Trophoblast cell (in vitro differentiated cells and primary cell): ENCODE measurements around the gene LEMD3.

Source experiments
- DNase-seq, 2 donors: peaks; one replicate each; pipeline ENCODE4 v3.0.0-alpha.2; 2016
- H2AFZ ChIP-seq: 2 replicates; pipeline ENCODE4 v1.6.1; 2013; ENCODE audit warnings: low read length, moderate library complexity, mild to moderate bottlenecking; ENCODE audit not compliant: insufficient read depth, poor library complexity
- H2AK5ac ChIP-seq: 2 replicates; pipeline ENCODE4 v1.6.1; 2013; ENCODE audit warnings: mild to moderate bottlenecking, low read length
- H2BK120ac ChIP-seq: 2 replicates; pipeline ENCODE4 v1.6.1; 2013; ENCODE audit warnings: low read length, mild to moderate bottlenecking, moderate library complexity; ENCODE audit not compliant: insufficient read depth, poor library complexity
- H2BK12ac ChIP-seq: 2 replicates; pipeline ENCODE4 v1.6.1; 2013; ENCODE audit warnings: mild to moderate bottlenecking, low read length, moderate library complexity
- H2BK5ac ChIP-seq: 2 replicates; pipeline ENCODE4 v1.6.1; 2013; ENCODE audit warnings: low read length, low read depth, moderate library complexity, mild to moderate bottlenecking; ENCODE audit not compliant: poor library complexity
- H3K14ac ChIP-seq: 2 replicates; pipeline ENCODE4 v1.6.1; 2013; ENCODE audit warnings: mild to moderate bottlenecking, low read length
- H3K18ac ChIP-seq: 2 replicates; pipeline ENCODE4 v1.6.1; 2013; ENCODE audit warnings: mild to moderate bottlenecking, low read length
- H3K23ac ChIP-seq: 2 replicates; pipeline ENCODE4 v1.6.1; 2013; ENCODE audit warnings: low read length
- H3K27ac ChIP-seq: 2 replicates; pipeline ENCODE4 v1.5.1; 2013; ENCODE audit warnings: low read depth, mild to moderate bottlenecking, inconsistent platforms, low read length, moderate library complexity
- H3K27me3 ChIP-seq: 2 replicates; pipeline ENCODE4 v1.6.1; 2013; ENCODE audit warnings: inconsistent platforms, mild to moderate bottlenecking, low read length, moderate library complexity; ENCODE audit not compliant: insufficient read depth
- H3K36me3 ChIP-seq, 2 experiments: 1 replicate in 1 of 2; 2 replicates in 1 of 2; pipeline ENCODE4 v1.6.1; 2013; ENCODE audit warnings: low read length in 2 of 2, mild to moderate bottlenecking in 2 of 2, moderate library complexity in 1 of 2; ENCODE audit not compliant: insufficient read depth in 2 of 2, control insufficient read depth in 1 of 2
- H3K4ac ChIP-seq: 2 replicates; pipeline ENCODE4 v1.6.1; 2013; ENCODE audit warnings: low read depth, mild to moderate bottlenecking, low read length, moderate library complexity
- H3K4me1 ChIP-seq, 2 experiments: 1 replicate in 1 of 2; 2 replicates in 1 of 2; pipeline ENCODE4 v1.6.1; 2013; ENCODE audit warnings: low read length in 2 of 2, mild to moderate bottlenecking in 2 of 2, moderate library complexity in 1 of 2; ENCODE audit not compliant: insufficient read depth in 2 of 2, control insufficient read depth in 1 of 2
- H3K4me2 ChIP-seq: 2 replicates; pipeline ENCODE4 v1.6.1; 2013; ENCODE audit warnings: inconsistent platforms, mild to moderate bottlenecking, low read length, moderate library complexity
- H3K4me3 ChIP-seq: 2 replicates; pipeline ENCODE4 v1.5.1; 2013; ENCODE audit warnings: mild to moderate bottlenecking, low read depth, low read length, inconsistent platforms
- H3K79me1 ChIP-seq: one replicate; pipeline ENCODE4 v1.6.1; 2013; ENCODE audit warnings: low read length
- H3K79me2 ChIP-seq: 2 replicates; pipeline ENCODE4 v1.6.1; 2013; ENCODE audit warnings: low read length, mild to moderate bottlenecking; ENCODE audit not compliant: control insufficient read depth, insufficient read depth, poor library complexity
- H3K9ac ChIP-seq: 2 replicates; pipeline ENCODE4 v1.6.1; 2013; ENCODE audit warnings: mild to moderate bottlenecking, low read length
- H3K9me3 ChIP-seq: 2 replicates; pipeline ENCODE4 v1.6.1; 2013; ENCODE audit warnings: low read depth, mild to moderate bottlenecking, control low read depth, inconsistent platforms, low read length; ENCODE audit not compliant: insufficient read depth
- H4K12ac ChIP-seq: 2 replicates; pipeline ENCODE4 v1.6.1; 2013; ENCODE audit warnings: low read depth, mild to moderate bottlenecking, low read length, moderate library complexity
- H4K8ac ChIP-seq: 2 replicates; pipeline ENCODE4 v1.6.1; 2013; ENCODE audit warnings: low read depth, mild to moderate bottlenecking, low read length, moderate library complexity
- H4K91ac ChIP-seq: one replicate; pipeline ENCODE4 v1.6.1; 2013; ENCODE audit warnings: low read depth, mild to moderate bottlenecking, low read length, moderate library complexity
- WGBS: extraction: QIAGEN DNeasy Blood & Tissue Kit; methylation state at CpG from one replicate; pipeline ENCODE4 v1.1.7; 2013; ENCODE audit warnings: missing lambda C conversion rate; ENCODE audit not compliant: insufficient read length, insufficient coverage; ENCODE audit errors: extremely low coverage; 5-methylcytosine and 5-hydroxymethylcytosine counted together

LEMD3 gene

GRCh38 chr12:65208125-65208524 is 38.7 kb downstream of the LEMD3 start:
- no peak overlapping the region for H3K4ac ChIP-seq
- no peak overlapping the region for H3K23ac ChIP-seq
- no peak overlapping the region for H2BK12ac ChIP-seq
- H3K27ac ChIP-seq, result no peak overlapping the region
- no peak overlapping the region for H2AFZ ChIP-seq
- no peak overlapping the region for H4K8ac ChIP-seq
- no peaks in the 10 kb centered on the region for H3K79me1 ChIP-seq
- H2AK5ac ChIP-seq, result no peak overlapping the region
- no peaks in the 10 kb centered on the region for H3K4me1 ChIP-seq
- H3K9me3 ChIP-seq, result no peaks in the 10 kb centered on the region
- no peaks in the 10 kb centered on the region for H3K27me3 ChIP-seq
- H4K91ac ChIP-seq, result no peak overlapping the region
- H2BK5ac ChIP-seq, result no peak overlapping the region
- no peak overlapping the region for H3K9ac ChIP-seq
- H2BK120ac ChIP-seq, result no peak overlapping the region
- no peak for DNase-seq
- peaks cover 0 to 3% of the 10 kb centered on the region in 2 experiments for H3K36me3 ChIP-seq
- H3K14ac ChIP-seq, result no peak overlapping the region
- no peaks in the 10 kb centered on the region for H3K79me2 ChIP-seq
- no CpG with 5 or more reads among the region's 2 CpGs for WGBS
- no peak overlapping the region for H3K4me2 ChIP-seq
- no peak overlapping the region for H4K12ac ChIP-seq
- H3K4me3 ChIP-seq, result no peak overlapping the region
- no peak overlapping the region for H3K18ac ChIP-seq

DNA sequence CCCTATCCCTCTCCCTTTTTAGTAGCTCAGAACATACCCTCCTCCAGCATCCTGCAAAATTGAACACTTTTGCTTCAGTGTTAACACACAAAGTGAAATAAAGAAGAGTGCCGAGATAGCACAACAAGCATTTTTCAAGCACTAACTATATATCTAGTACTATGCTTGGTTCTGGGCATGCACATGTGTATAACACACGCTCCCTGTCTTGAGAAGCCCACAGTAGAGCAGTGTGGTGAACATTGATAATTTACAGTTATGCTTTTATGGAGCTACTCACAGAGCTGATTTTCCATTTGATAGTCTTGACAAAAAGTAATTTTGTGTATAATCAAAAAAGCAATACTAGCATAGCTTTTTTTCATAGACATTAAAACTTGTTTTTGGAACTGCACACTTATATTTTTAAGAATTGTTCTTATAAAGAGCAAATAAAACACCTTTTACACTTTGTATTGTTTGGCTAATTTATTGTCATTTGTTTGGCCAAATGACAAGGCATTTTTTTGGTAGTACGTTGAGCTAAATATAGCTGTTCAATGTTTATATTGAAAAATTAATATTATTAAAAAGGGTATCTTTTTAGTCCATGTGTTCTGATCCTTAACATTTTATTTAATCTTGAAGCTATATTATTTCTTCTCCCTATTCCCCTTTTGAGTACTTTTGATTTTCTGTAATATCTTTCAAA is 39.7 kb downstream of the LEMD3 start:
- no peaks in the 10 kb centered on the region for H3K4me1 ChIP-seq
- H3K4ac ChIP-seq, result no peak overlapping the region
- H3K27me3 ChIP-seq, result no peaks in the 10 kb centered on the region
- no peaks in the 10 kb centered on the region for H3K79me2 ChIP-seq
- H3K9me3 ChIP-seq, result no peaks in the 10 kb centered on the region
- H3K18ac ChIP-seq, result no peak overlapping the region
- no peak overlapping the region for H2AFZ ChIP-seq
- no peak for DNase-seq
- no peak overlapping the region for H2BK12ac ChIP-seq
- no peak overlapping the region for H3K4me2 ChIP-seq
- H2AK5ac ChIP-seq, result no peak overlapping the region
- no CpG with 5 or more reads among the region's 3 CpGs for WGBS
- H4K8ac ChIP-seq, result no peak overlapping the region
- peaks cover 0 to 5% of the 10 kb centered on the region in 2 experiments for H3K36me3 ChIP-seq
- no peak overlapping the region for H4K12ac ChIP-seq
- no peak overlapping the region for H4K91ac ChIP-seq
- no peak overlapping the region for H3K23ac ChIP-seq
- no peak overlapping the region for H3K9ac ChIP-seq
- H3K27ac ChIP-seq, result no peak overlapping the region
- H3K14ac ChIP-seq, result no peak overlapping the region
- no peaks in the 10 kb centered on the region for H3K79me1 ChIP-seq
- H2BK5ac ChIP-seq, result no peak overlapping the region
- no peak overlapping the region for H2BK120ac ChIP-seq
- H3K4me3 ChIP-seq, result no peak overlapping the region

DNA sequence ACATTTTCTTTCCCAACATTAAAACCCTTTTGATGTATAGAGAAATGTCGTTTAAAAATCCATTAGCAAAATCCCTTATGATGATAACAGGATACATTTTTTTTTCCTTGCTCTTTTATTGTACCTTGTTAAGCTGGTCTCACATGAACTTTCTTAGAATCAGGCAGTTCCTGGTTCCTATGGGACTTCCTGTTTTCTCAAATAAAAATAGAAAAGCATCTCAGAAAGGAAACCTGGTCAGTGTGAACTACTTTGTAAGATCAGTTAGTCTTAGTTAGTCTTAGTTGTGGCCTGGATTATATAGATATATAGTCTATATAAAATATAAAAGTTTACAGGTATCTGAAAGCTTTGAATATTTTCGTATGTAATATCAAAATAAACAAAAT is 40.3 kb downstream of the LEMD3 start:
- Histone ChIP-seq H3K4me2 (no peak overlapping the region), H3K4me1 (no peaks in the 10 kb centered on the region), H2AK5ac (no peak overlapping the region), H4K8ac (no peak overlapping the region), H3K27me3 (no peaks in the 10 kb centered on the region), H4K91ac (no peak overlapping the region), H2BK12ac (no peak overlapping the region), H3K27ac (no peak overlapping the region), H3K79me2 (no peaks in the 10 kb centered on the region), H3K36me3 (peaks cover 0 to 5% of the 10 kb centered on the region in 2 experiments), H3K9me3 (no peaks in the 10 kb centered on the region), H3K4ac (no peak overlapping the region), H3K79me1 (no peaks in the 10 kb centered on the region), H4K12ac (no peak overlapping the region), H3K14ac (no peak overlapping the region), H3K23ac (no peak overlapping the region), H3K9ac (no peak overlapping the region), H2AFZ (no peak overlapping the region), H3K18ac (no peak overlapping the region), H3K4me3 (no peak overlapping the region), H2BK5ac (no peak overlapping the region), H2BK120ac (no peak overlapping the region)
- no peak for DNase-seq
- no CpG with 5 or more reads among the region's 2 CpGs for WGBS

DNA sequence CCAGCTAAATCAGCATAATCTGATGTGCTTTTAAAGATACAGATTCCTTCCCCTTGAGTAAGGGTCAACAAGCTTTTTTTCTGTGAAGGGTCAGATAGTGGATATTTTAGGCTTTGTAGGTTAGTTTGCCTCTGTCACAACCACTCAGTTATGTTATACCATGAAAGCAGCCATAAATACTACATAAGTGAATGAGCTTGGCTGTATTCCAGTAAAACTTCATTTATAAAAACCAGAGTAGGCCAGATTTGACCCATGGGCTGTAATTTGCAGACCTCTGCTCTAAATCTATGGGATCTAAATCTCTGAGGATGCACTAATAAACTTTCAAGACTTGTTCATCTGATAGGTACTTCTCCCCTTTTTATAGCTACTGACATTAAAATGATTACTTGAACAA is 47.7 kb downstream of the LEMD3 start:
- Histone ChIP-seq H3K4ac (no peak overlapping the region), H3K4me3 (no peak overlapping the region), H3K9ac (no peak overlapping the region), H3K18ac (no peak overlapping the region), H4K8ac (no peak overlapping the region), H3K9me3 (no peaks in the 10 kb centered on the region), H2BK120ac (no peak overlapping the region), H4K12ac (no peak overlapping the region), H4K91ac (no peak overlapping the region), H3K14ac (no peak overlapping the region), H3K4me2 (no peak overlapping the region), H2BK5ac (no peak overlapping the region), H3K79me1 (no peaks in the 10 kb centered on the region), H3K79me2 (no peaks in the 10 kb centered on the region), H2AFZ (no peak overlapping the region), H2AK5ac (no peak overlapping the region), H2BK12ac (no peak overlapping the region), H3K23ac (no peak overlapping the region), H3K27me3 (no peaks in the 10 kb centered on the region), H3K36me3 (peaks cover 7 to 9% of the 10 kb centered on the region in 2 experiments), H3K4me1 (no peaks in the 10 kb centered on the region), H3K27ac (no peak overlapping the region)
- no peak for DNase-seq
